ENCODE measurements around the gene SLC38A9. TPM values are rescaled to one million over a fixed set of nuclear protein-coding genes. Genes with fewer than 3 reads are reported as not detected.
A peak's percentile ranks its signal among the peaks of the same experiment; 100 is the strongest.

Gene SLC38A9
- total RNA-seq, 4 donors from 2014 or later: 8.5 to 21.3 (median 16.7) TPM

DNA sequence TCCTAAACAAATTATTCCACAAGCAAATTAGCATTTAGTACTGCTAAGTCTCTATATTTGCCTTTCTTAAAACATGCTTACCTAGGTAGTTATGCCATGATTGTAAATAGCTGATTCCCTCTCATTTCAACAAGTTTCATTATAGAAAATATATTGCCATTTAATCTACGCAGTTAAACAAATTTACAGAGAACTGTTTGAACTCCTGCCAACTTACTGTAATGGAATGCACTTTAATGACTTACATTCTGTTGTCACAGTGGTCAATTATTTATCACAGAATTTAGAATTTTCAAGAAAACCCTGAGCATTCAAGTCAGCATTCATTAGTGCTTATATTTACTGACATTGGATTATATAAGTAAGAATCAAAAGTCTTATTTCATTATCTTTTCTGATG is 19.6 kb downstream of the SLC38A9 start:
- intact Hi-C loops (cut with DNase I; ENCODE audit: low total_unique reads): loop anchor here (5.0 to 10.0 kb wide), 2 partner anchors 285 to 348 kb away; no protein-coding TSS in a partner anchor
- no peak for DNase-seq (ENCODE audit: low spot score in 2 of 2)

GRCh38 chr5:55692106-55692417 is 20.1 kb downstream of the SLC38A9 start:
- no peak overlapping the region for H3K4me3 ChIP-seq (ENCODE audit: low read depth, poor library complexity, severe bottlenecking)
- 81 to 83% methylated on average over 2 of the region's 2 CpGs for WGBS, 2 donors
- DNase-seq (ENCODE audit: low spot score in 2 of 2): no peak
- TF ChIP-seq POLR2A (IDR thresholded peaks at IDR 0.05) (no peak), CTCF (IDR thresholded peaks at IDR 0.05) (no peak)
- intact Hi-C loops (cut with DNase I; ENCODE audit: low total_unique reads): loop anchor here (5.0 to 10.0 kb wide), 2 partner anchors 285 to 347 kb away; no protein-coding TSS in a partner anchor

More for the DNA sequence above, 19.6 kb downstream of the SLC38A9 start:
- no peak for TF ChIP-seq POLR2A (IDR thresholded peaks at IDR 0.05)
- no peak for TF ChIP-seq CTCF (IDR thresholded peaks at IDR 0.05)
- no peak overlapping the region for H3K4me3 ChIP-seq (ENCODE audit: low read depth, poor library complexity, severe bottlenecking)
- WGBS, 2 donors: 72 to 75% methylated on average over 1 of the region's 1 CpG

GRCh38 chr5:55691265-55692105 is 20.6 kb downstream of the SLC38A9 start:
- H3K4me3 ChIP-seq (ENCODE audit: low read depth, poor library complexity, severe bottlenecking): no peak overlapping the region

GRCh38 chr5:55682071-55682470 is 30.1 kb downstream of the SLC38A9 start:
- DNase-seq (ENCODE audit: low spot score in 2 of 2): no peak
- no peak for TF ChIP-seq CTCF (IDR thresholded peaks at IDR 0.05)
- TF ChIP-seq POLR2A (IDR thresholded peaks at IDR 0.05): no peak
- 77 to 86% methylated on average over 1 of the region's 1 CpG for WGBS, 2 donors
- intact Hi-C loops (cut with DNase I; ENCODE audit: low total_unique reads): no loop called here
- H3K4me3 ChIP-seq (ENCODE audit: low read depth, poor library complexity, severe bottlenecking): no peak overlapping the region

More at GRCh38 chr5:55691265-55692105, 20.6 kb downstream of the SLC38A9 start:
- intact Hi-C loops (cut with DNase I; ENCODE audit: low total_unique reads): loop anchor here (5.0 to 10.0 kb wide), 2 partner anchors 284 to 347 kb away; no protein-coding TSS in a partner anchor
- no peak for DNase-seq (ENCODE audit: low spot score in 2 of 2)
- peak in 1 of 3 donors; percentile 59 for TF ChIP-seq CTCF (IDR thresholded peaks at IDR 0.05)
- TF ChIP-seq POLR2A (IDR thresholded peaks at IDR 0.05): no peak
- WGBS, 2 donors: 43 to 44% methylated on average over 2 of the region's 2 CpGs

DNA sequence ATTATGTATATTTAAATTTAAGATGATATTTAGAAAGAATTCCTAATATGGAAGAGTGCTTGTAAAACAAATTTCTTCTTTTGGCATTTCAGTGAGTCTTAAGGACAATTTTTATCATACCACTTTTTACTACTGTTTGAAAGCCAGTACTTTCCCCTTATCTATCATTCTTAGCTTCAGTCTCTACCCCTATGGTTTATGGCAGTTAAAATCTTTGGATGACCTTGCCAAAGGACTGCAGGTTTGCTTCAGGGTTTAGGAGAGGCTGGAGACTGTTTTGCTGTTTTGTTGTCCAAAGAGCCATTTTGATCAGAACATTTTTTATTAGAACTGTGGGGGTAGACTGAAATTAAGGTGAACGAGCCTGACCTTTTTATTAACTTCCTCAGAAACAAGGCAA is 30.8 kb downstream of the SLC38A9 start:
- TF ChIP-seq POLR2A (IDR thresholded peaks at IDR 0.05) (no peak), CTCF (IDR thresholded peaks at IDR 0.05) (no peak)
- intact Hi-C loops (cut with DNase I; ENCODE audit: low total_unique reads): no loop called here
- 78 to 84% methylated on average over 1 of the region's 1 CpG for WGBS, 2 donors
- H3K4me3 ChIP-seq (ENCODE audit: low read depth, poor library complexity, severe bottlenecking): no peak overlapping the region
- DNase-seq (ENCODE audit: low spot score in 2 of 2): no peak

Data from lower leg skin (tissue), 4 donors.